Cardiac fibroblast (primary cell): ENCODE results near the gene NUDT4.

Source experiments
- DNase-seq, 2 donors: peaks; one replicate each; pipeline versions ENCODE4 v3.0.0 to v3.0.0-alpha.2; 2010; ENCODE audit warnings: low read depth in 2 of 2
- H3K4me3 ChIP-seq, 2 donors: replicated peaks in 1 of 2; 1 replicate in 1 of 2; 2 replicates in 1 of 2; pipeline ENCODE4 v1.5.1; 2011; ENCODE audit warnings: low read depth in 2 of 2, low read length in 2 of 2, mild to moderate bottlenecking in 2 of 2, moderate library complexity in 1 of 2
- TF ChIP-seq, protein P1 (sequence below): IDR thresholded peaks from one replicate; pipeline ENCODE4 v1.5.1; 2011; ENCODE audit warnings: low read depth, mild to moderate bottlenecking, low read length, inconsistent platforms

Gene NUDT4

GRCh38 chr12:93377252-93378195, at the start of gene NUDT4:
Gene NUDT4, plus strand, starts transcription at chr12:93377925. Its CDS starts 398 bp downstream, at chr12:93378323.
- peak within 1 kb of the TSS; percentile 83 for H3K4me3 ChIP-seq
- TF ChIP-seq, protein P1, sequence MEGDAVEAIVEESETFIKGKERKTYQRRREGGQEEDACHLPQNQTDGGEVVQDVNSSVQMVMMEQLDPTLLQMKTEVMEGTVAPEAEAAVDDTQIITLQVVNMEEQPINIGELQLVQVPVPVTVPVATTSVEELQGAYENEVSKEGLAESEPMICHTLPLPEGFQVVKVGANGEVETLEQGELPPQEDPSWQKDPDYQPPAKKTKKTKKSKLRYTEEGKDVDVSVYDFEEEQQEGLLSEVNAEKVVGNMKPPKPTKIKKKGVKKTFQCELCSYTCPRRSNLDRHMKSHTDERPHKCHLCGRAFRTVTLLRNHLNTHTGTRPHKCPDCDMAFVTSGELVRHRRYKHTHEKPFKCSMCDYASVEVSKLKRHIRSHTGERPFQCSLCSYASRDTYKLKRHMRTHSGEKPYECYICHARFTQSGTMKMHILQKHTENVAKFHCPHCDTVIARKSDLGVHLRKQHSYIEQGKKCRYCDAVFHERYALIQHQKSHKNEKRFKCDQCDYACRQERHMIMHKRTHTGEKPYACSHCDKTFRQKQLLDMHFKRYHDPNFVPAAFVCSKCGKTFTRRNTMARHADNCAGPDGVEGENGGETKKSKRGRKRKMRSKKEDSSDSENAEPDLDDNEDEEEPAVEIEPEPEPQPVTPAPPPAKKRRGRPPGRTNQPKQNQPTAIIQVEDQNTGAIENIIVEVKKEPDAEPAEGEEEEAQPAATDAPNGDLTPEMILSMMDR: peak; percentile 5
- DNase-seq: peak; percentile 93 to 97

GRCh38 chr12:93333054-93333453, 44.7 kb upstream of the NUDT4 start:
- H3K4me3 ChIP-seq: no peak overlapping the region
- DNase-seq: no peak
- TF ChIP-seq, protein P1: no peak

DNA sequence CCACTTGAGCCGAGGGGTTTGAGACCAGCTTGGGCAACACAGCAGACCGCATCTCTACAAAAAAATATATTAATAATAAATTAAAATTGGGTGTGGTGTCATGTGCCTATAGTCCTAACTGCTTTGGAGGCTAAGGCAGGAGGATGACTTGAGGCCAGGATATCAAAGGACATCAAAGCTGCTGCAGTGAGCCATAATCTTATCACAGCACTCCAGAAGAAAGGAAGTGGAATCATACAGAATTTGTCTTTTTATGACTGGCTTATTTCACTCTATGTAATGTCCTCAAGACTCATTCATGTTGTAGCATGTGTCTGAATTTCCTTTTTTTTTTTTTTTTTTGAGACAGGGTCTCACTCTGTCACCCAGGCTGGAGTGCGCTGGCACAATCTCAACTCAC, 43.9 kb upstream of the NUDT4 start:
- TF ChIP-seq, protein P1: no peak
- no peak overlapping the region for H3K4me3 ChIP-seq
- no peak for DNase-seq

DNA sequence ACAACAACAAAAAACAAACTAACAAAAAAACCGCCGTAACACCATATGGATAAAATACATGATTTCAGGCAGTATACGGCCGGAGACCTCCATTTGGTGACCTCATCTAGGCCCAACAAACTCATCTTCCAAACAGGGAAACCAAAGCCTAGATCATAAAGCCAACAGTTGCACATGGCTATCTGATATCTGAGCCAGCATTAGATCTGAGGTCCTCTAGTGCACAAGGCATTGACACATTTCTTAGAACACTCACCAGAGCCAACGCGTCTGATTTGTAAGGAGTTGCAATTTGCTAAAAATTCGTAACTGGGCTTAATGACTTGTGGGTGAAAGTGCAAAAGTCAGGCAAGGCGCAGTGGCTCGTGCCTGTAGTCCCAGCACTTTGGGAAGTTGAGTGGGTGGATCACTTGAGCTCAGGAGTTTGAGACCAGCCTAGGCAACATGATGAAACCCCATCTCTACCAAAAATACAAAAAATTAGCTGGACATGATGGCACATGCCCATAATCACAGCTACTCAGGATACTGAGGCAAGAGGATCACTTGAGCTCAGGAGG, 42.0 kb upstream of the NUDT4 start:
- TF ChIP-seq, protein P1: no peak
- DNase-seq: no peak
- H3K4me3 ChIP-seq: no peak overlapping the region

GRCh38 chr12:93336291-93336741, 41.4 kb upstream of the NUDT4 start:
- TF ChIP-seq, protein P1: no peak
- peak; percentile 51 to 65 for DNase-seq
- no peak overlapping the region for H3K4me3 ChIP-seq

DNA sequence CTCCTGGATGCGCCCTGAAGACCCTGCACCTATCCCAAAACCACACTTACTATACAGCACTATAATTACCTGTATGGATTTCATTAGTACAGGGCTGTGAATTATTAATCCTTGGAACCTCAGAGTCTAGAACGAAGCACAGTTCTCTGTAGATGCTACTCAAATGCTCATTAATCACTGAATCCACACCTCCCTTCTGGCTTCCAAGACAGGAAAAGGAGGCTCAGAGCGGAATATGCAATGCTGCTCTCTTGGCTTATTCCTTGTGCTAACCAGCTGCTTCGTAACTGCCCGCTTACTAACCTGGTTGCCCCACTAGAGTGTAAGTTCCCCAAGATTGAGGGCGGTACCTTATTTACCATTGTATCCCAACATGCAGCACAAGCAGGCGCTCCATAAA, 39.1 kb upstream of the NUDT4 start:
- no peak for DNase-seq
- H3K4me3 ChIP-seq: no peak overlapping the region
- TF ChIP-seq, protein P1: no peak
